GM19035 (cell line): ENCODE measurements around the gene RAB25.

Experiments
- ATAC-seq: cut with Tn5 transposase; IDR thresholded peaks from one replicate; pipeline ENCODE4 v1.9.1; 2021; ENCODE audit not compliant: unreplicated experiment

RAB25 gene

DNA sequence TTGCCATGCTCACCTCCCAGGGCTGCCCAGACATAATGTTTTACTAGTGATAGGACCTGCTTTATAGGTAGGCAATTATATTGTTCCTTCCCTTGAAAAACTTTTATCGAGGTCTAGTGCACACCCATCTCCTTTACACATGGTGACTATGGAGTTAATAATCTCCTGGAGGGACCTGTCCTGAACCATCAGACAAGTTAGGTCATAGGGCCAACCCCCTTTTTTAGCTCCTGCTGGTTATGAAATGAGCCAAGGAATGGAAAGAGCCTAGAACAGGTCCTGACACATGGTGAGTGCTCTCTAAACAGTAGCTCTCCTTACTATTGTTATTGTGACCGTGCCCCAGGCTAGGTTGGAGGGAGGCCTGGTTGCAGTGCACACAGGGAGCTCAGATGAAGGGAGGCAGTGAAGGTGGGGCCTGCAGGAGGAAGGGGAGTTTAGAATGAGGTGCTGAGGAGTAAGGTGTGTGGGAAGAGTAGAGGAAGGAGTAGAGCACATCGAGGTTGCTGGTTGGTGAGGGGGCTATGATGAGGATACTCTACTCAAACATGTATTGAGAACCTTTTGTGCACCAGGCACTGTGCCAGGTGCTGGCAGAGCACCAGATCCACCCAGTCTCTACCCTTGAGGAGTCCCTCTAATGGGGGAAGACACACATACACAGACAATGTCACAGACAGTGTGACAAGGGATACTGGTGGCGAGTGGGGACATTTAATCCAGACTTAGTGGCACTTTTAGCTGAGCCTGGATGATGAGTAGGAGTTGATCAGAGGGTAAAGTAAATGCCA, 39.4 kb downstream of the RAB25 start:
- ATAC-seq: no peak

DNA sequence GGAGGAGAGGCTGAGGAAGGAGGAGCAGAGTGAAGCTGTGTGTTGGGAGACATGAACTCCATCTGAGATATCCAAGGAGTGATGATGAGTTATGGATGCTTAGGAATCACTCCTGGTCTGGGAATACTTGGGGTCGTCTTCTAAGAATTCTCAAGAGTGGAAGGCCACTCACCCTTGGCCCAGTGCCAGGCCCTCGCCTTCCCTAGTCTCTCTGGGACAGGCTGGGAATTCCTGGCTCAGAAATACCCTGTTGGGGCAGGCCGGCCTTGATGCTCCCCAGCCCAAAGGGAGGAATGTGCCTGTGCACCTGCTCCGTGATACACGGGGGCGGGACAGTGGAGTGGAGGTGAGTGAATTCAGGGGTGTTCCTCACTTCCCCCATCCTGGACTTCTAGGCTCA, 40.9 kb downstream of the RAB25 start:
- ATAC-seq: no peak

GRCh38 chr1:156102633-156103511, 41.9 kb downstream of the RAB25 start:
- ATAC-seq: no peak

GRCh38 chr1:156103521-156103947, 42.6 kb downstream of the RAB25 start:
- no peak for ATAC-seq

DNA sequence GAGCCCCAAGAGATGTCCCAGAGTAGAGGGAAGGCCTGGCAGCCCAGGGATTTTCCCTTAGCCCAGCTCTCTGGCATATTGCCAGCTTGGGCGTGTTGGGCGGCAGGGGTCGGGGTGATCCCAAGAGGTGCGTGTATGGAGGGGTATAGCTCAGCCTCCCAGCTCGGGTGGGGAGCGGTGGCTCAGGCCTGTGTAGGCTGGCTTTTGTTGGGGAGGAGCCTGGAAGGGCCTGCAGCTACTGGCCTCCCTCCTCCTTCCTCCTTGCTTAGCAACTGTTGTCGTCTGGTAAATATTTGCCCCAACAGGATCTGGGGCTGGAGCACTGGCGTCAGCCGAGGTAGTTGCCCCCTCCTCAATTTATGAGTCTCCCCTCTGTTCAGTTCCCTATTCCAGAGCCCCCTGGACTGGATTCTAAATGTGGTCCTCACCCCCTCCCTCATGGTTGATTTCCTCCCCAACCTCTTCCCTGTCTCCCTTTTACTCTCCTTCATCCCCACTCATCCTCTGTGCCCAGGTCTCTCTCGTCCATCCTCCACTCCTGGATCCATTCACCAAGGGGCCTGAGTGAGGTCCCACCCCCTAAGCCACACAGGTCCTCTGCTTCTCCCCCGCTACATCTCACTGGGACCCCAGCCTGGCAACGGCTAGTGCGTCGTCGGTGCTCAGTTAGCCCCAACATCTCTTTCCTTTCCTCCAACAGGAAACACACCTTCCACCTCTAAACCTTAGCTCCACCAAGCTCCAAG, 43.3 kb downstream of the RAB25 start:
- ATAC-seq: no peak

DNA sequence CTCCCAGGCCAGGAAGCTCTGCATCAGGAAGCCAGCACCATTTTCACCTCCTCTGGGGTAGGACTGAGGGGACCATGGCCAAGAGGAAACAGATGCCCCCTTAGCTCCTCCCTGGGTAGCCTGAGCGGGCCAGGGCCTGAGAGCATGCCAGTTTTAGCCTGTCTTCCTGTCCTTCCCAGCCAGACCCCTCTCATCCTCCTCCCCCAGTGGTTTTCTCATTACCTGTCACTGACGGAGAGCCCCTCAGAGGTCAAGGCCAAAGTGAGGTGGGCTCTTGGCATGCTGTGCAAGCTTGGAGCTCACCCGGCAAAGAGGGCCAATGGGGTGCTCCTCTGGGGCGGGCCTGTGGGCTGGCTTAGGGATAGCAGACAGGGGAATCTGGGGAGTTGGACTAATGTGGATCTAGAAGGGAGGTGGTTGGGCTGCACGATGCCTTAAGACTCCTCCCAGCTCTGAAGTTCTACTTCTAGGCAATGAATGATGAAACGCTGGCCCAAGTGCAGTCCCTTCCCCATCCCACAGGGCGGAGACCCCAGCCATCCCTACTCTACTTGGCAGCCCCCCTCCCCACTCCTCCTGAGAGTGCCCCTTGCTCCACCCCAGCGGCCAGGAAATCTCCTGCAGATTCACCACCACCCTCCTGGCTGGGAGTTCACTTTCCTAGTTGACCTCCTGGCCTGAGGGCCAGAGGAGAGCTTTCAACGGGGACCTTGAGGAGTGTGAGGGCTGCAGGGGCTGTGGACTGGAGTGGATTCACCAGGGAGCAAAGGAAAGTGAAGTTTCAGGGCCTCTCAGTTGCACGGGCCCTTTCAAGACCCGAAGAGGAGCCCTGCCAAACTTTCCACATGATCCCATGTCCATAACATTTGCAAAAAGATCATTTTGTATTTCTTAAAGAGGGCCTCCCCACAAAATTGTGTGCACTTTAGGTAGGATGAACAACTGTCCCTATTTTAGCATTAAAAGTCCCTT, 44.2 kb downstream of the RAB25 start:
- ATAC-seq: no peak

- ATAC-seq: no peak
Measured at GRCh38 chr1:156106624-156107488, 45.9 kb downstream of the RAB25 start.

DNA sequence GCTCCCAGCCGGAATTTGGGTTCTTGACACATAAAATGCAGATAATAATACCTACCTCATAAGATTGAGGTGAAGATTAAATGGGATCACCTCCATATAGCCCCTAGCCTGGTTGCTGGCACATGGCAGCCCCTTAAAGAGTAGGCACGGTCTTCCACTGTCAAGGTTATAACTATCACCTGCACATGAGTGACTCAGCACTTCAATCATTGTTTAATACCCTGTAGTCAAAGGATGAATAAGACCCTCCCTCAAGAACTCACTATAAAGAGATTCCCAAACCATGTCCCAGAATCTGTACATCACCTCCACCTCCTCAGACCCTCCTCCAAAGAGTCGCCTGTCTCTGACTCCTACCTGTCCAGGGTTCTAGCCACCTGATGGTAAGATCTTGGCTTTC, 47.1 kb downstream of the RAB25 start:
- ATAC-seq: no peak

DNA sequence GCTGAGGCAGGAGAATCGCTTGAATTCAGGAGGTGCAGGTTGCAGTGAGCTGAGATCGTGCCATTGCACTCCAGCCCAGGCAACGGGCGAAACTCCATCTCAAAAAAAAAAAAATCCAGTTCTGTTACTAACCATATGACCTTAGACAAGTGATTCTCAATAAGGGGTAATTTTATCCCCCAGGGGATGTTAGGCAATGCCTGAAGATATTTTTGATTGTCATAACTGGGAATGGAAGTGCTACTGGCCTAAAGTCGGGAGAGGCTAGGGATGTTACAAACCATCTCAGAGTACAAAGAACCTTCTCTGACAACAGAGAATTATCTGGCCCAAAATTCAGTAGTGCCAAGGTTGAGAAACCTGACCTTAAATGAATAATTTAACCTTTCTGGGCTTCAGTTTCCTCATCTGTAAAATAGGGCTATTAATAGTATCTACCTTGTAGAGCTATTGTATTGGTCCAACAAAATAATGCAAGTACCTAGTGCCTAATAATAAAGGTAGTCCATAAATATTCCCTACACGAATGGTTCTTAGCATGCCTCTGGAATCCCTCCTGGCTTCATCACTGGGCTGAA, 47.8 kb downstream of the RAB25 start:
- no peak for ATAC-seq

GRCh38 chr1:156110252-156110651, 49.3 kb downstream of the RAB25 start:
- ATAC-seq: no peak

DNA sequence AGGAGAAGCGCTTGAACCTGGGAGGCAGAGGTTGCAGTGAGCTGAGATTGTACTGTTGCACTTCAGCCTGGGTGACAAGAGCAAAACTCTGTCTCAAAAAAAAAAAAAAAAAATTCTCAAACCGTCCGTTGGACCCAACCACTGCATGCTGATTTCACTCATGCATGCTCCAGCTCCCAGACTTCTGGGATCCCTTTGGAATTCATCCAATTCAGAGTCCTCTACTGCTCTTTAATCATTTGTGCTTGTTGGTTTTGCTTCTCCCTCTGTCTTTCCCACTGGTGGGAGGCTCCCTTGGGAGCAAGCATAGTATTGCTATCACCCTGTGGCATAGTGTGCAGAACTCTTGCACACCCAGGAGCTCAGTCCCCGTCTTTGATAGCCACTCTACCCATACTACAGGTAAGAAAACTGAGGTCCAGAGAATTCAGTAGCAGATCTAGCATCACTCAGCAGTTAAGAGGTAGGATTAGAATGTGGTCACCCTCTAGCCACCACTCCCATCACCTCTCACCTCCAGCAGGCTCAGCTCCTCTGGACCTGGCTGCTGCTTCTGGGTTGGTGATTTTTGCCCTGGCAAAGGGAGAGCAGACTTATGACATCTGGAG, 50.5 kb downstream of the RAB25 start:
- no peak for ATAC-seq

GRCh38 chr1:156112276-156113137, 51.5 kb downstream of the RAB25 start:
- ATAC-seq: no peak

GRCh38 chr1:156113282-156113950, 52.5 kb downstream of the RAB25 start:
- no peak for ATAC-seq

DNA sequence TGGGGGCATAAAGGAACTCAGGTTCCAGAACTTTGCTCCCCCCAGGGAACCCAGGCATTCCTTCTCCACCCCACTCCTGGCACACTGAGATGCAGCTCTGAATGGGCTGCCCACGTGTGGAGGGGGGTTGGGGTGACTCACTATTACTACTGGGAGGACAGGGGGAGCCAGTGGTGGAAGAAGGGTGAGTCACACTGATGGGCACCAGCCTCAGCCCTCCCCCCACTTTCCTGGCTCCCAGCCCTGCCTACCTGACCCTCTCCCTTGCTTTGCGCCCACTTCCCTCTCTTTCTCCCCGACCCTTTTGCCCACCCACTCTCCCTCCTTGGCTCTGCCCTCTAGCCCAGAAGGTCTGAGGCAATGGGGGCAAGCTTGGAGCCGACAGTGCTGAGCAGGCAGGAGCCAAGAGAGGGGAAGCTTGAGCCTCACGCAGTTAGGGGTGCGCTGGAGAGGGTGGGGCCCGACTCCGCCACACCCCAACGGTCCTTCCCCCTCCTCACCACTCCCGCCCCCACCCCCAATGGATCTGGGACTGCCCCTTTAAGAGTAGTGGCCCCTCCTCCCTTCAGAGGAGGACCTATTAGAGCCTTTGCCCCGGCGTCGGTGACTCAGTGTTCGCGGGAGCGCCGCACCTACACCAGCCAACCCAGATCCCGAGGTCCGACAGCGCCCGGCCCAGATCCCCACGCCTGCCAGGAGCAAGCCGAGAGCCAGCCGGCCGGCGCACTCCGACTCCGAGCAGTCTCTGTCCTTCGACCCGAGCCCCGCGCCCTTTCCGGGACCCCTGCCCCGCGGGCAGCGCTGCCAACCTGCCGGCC, 53.4 kb downstream of the RAB25 start, which contains the start of gene LMNA:
Gene LMNA, plus strand, starts transcription at position 611 of the 818 bp plus-strand sequence. CDS start 208 bp downstream, outside the sequence.
- peak; percentile 79 for ATAC-seq

DNA sequence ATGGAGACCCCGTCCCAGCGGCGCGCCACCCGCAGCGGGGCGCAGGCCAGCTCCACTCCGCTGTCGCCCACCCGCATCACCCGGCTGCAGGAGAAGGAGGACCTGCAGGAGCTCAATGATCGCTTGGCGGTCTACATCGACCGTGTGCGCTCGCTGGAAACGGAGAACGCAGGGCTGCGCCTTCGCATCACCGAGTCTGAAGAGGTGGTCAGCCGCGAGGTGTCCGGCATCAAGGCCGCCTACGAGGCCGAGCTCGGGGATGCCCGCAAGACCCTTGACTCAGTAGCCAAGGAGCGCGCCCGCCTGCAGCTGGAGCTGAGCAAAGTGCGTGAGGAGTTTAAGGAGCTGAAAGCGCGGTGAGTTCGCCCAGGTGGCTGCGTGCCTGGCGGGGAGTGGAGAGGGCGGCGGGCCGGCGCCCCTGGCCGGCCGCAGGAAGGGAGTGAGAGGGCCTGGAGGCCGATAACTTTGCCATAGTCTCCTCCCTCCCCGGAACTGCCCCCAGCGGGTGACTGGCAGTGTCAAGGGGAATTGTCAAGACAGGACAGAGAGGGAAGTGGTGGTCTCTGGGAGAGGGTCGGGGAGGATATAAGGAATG, 54.1 kb downstream of the RAB25 start:
- peak; percentile 17 for ATAC-seq
